Eye (tissue), 1 donor: Measurements from ENCODE around the gene ARL15.

Experiments used
- DNase-seq: peaks from one replicate; pipeline ENCODE4 v3.0.0-alpha.2; 2015

The ARL15 gene

GRCh38 chr5:53927668-53928247, 382.6 kb downstream of the ARL15 start:
- no peak for DNase-seq

GRCh38 chr5:53926026-53926425, 384.3 kb downstream of the ARL15 start:
- no peak for DNase-seq

DNA sequence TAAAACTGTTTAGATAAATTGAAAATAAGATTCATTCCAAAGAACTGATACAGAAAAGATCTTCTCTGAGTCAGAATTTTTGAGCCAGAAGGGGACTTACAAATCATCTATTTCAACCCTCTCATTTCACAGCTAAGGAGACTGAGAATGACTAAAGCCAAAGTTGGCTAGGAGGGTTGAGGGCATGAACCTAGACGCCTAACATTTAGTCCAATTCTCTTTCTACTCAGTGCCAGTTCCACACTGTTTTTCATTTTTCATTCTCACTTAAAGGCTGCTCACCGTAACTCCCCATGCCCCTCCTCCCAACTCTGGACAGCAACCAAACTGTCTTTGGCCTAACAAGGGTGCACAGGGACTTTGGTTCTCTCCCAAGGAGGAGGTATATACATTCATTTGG, 386.0 kb downstream of the ARL15 start:
- DNase-seq: no peak

DNA sequence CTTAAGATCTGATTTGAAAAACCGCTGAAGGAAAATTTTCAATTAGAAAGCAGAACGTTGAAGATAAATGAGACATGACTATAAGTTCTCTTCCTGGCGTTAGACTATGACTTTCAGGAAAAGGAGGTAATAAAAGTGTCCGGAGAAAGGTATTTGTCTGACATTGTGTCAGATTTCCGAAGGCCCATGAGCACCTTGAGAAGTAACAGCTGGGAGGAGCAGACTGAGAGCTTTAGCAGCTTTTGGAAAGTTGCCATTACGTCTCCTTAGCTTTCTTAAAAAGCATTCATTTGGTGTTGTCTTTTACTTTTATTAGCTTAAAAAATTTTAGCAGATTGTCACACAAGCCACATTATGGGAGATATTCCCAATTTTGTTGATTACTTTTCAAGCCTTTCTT, 386.4 kb downstream of the ARL15 start:
- DNase-seq: no peak

DNA sequence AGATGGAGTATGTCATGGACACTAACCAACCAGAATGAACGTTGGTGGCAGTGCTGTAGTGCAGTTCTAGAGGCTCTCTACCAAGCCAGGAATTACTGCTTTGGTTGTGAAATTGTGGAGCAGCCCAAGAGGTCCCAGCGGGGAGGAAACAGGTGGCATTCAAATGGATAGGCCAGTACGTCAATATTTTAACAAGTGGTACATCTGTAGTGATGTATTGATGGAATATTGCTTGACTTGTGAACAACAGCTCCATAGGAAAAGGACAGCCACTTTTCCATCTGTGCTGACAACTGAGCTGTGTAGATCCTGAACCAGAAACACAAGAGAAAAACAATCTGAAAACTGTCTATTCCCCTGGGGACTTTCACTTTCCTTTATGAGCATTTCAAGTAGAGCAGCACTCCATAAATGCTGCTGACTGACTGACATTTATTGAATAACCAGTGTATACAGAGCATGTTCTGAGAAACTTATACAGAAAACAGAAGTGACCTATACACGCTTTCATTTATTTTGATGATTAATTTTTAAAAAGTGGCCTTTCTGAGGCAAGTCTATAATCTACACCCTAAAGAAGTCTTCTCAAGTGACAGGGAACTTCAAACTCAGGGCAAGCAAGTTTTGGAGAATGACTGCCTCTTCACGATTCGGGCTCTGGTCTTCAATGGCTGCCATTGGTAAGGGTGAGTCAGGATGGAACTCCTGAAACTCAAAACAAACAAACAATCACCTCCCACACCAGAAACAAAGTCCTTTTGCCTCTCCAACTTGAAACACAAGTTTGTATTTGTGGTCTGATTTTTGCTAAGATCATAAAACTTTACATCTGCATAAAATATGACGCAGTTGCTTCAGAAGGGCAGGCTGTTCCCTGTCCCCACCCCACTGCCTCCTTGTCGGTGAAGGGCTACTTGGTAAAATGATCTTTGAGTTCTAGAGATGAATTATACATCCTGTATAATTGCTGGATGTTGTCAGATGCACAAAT, 387.6 kb downstream of the ARL15 start:
- no peak for DNase-seq

DNA sequence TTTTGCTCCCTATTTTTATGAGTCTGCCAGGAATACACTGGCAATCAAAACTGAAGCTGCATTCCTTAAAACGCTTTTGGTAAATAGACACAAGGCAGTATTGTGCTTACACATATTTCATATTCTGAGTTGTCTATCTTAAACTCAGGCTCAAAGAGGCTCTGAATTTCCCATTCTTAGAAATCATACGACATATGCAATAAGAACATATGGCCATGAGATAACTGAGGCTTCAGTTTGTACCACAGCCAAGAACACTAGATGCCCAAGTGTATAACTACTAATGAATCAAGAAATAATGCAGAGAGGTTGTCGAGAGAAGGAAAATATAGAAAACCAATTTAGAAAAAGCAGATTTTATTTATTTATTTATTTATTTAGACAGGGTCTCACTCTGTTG, 392.5 kb downstream of the ARL15 start:
- no peak for DNase-seq

- no peak for DNase-seq
Observed at GRCh38 chr5:53917095-53917494, 393.3 kb downstream of the ARL15 start.

- DNase-seq: no peak
Observed at GRCh38 chr5:53915120-53915519, 395.3 kb downstream of the ARL15 start.

GRCh38 chr5:53913941-53914340, 396.4 kb downstream of the ARL15 start:
- DNase-seq: no peak

DNA sequence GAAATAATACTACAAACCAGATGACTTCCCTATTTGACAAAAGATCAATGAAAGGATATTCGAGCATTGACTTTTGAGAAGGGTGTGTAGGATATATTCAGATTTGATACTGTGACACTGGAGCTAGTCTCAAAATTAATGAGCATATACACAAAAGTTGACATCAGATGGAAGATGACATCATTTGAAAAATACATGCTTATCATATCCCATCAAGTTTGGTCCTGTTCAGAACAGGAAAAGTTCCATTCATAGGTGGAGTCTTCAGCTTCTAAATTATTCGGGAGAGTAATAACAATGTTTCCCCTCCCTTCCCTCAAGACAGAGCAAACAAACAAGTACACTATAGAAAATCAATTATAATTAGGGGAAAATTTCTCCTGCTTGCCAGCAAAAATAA, 401.6 kb downstream of the ARL15 start:
- DNase-seq: no peak

GRCh38 chr5:53907827-53908226, 402.5 kb downstream of the ARL15 start:
- no peak for DNase-seq

GRCh38 chr5:53906736-53907135, 403.6 kb downstream of the ARL15 start:
- no peak for DNase-seq

DNA sequence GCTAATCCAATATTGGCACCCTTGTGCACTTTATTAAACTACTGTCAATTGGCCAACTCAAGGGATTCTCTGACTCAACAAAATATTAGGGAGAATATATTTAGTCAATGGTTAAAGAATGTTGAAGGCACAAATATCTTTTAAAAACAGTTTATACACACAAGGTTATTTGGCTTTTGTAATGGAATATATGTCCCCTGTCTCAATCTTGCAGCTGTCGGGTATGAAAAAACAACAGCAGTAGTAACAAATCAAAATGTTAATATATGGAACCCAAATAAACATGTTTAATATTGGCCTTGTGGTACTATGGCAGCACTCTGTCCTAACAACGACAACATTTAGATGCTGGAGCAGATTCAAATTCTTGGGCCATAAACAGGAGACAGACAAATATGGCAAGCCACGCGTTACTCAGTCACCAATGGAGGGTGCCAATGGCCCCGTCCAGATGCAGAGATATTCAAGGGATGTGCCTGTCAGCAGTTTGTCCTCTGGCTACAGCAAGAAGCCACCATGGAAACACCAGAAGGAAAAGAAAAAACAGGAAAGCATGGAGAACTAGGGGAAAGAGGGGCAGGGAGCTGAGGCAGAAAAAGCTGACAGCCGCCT, 408.0 kb downstream of the ARL15 start:
- no peak for DNase-seq

DNA sequence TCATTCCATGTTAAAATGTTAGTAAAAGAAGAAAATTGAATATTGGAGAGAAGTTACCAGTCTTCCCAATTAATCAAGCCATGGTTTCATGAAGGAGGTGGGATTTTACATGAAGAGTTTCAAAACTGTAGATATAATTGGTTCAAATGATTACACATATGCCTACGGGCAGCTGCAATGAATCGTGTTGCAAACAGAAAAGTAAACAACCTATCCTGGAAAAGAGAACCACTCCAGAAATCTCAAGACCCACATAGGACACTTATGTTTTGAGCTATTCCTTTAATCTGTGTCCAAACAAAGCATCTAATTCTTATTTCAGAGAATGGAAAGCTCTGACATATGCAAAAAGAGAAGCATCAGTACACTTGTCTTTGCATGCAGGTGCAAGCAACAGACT, 409.7 kb downstream of the ARL15 start:
- DNase-seq: no peak

DNA sequence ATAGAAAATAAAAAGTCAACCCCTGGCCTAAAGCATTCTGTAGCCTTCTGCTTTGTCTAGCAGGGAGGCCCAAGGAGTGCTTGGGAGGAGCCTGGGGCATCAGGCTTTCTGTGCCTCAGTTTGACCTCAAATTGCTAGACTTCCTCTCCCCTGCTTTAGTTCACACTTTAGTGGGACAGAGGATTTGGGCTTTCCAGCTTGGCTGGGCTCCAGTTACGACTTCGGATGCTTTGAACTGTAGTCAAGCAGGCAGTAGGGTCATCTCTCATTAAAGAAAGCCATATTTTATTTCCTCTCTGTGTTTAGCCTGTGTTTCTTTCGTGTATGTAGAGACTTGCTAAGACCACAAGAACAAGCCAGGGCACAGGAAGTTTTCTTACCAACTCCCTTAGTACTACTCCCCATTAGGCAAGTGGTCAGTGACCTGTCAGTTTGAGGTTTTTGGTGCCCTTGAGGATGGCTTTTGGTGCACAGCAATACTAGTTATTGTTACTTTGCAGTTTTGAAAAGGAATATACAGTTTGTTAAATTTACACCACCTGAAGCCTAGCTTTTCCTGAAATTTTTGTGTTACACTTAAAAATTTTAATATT, 415.2 kb downstream of the ARL15 start:
- no peak for DNase-seq

DNA sequence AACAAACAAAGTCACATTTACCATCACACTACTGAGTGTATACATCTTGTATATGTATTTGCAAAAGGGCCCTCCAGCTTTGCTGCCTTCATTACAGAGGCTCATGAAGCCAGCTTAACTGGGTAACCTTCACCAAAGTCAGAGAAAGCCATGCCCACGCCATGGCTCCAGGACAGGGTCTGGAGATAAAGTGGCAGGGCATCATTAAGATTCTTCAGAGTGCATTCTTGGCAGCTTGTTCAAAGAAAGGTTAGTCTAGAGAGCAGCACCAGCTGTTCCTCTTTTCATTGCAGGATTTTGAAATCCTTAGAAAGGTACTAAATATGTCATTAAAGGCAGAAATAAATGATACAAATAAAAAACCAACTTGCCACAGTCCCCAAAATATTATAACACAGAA, 416.7 kb downstream of the ARL15 start:
- DNase-seq: no peak

DNA sequence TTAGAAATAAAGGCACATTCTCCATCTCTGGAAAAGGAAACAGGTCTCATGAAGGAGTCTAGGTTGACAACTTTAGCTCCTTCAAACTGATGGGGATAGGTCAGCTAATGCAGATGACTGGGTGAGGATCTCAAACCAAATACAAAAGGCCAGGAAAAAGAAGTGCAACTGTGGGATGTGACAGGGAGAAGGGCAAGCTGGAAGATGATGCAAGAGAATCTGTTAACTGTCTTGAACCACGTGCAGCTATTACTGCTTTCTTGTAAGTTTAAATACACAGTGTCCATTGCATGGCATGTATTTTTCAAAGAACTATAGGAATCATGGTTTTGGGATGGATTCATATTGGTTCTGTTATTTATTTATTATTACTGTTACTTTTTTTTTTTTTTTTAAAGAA, 418.1 kb downstream of the ARL15 start:
- DNase-seq: no peak

DNA sequence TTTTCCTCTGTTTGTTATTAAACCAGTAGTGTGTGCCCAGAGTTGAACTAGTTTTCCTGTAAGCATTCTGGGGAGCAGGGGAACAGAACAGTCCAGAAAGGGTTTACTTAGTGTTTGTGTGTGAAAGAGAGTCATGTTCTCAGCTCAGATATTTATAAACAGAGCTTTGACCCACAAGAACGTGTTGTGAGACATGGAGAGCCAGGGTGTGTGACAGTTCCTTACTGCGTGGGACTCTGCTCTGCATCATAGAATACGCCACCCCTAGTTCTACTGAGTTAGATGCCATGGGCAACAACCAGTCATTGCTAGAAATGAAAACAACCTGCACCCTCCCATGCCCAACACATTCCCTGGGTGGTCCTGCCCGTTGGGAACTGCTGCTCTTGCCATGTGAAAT, 419.2 kb downstream of the ARL15 start:
- no peak for DNase-seq

- no peak for DNase-seq
Observed at GRCh38 chr5:53890490-53890889, 419.9 kb downstream of the ARL15 start.

GRCh38 chr5:53884844-53885243, 425.5 kb downstream of the ARL15 start:
- DNase-seq: no peak

- DNase-seq: peak; percentile 45
Observed at GRCh38 chr5:53884417-53884816, 426.0 kb downstream of the ARL15 start.

GRCh38 chr5:53882676-53883031, 427.7 kb downstream of the ARL15 start:
- no peak for DNase-seq

DNA sequence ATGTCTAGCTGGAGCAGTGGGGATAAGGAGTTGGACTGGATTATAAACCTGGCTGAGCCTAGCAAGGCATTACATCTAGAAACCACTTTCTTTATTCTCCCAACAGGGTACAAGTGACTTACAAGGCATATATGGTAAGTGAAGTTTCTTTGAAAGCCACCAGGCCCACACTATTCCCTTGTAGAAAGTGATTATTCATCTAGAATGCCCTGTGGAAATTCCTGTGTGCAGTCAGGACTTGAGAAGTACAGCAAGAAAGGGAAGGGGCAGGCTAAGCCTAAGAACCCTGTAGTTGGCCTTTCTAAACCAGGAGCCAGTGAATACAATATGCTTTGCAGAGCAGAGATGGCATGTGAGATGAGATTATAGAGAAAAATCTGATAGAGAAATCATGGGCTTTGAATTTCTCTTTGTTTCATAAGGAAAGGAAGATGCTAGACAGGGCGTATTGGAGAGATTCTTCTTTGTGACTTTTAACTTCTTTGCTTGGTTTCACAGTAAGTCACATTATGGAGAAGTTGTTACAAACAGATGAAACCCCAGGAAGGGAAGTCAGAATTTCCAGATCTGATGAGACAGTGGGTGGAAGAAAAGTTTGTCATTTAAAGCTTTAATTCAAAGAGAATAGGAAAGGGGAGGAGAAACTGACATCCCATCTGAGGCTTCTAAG, 428.2 kb downstream of the ARL15 start:
- DNase-seq: no peak
